Nephron (organoid): Measurements from ENCODE around the gene TXNIP.

Experiments used
- H3K27ac Mint-ChIP-seq, 3 experiments: 2 replicates each; pipeline ENCODE4 v1.8.0; 2020; ENCODE audit warnings: mixed read lengths in 3 of 3, mild to moderate bottlenecking in 2 of 3, moderate library complexity in 1 of 3
- H3K27me3 Mint-ChIP-seq: 2 replicates; pipeline ENCODE4 v1.8.0; 2021; ENCODE audit warnings: low read depth, mild to moderate bottlenecking, moderate library complexity, mixed read lengths
- H3K36me3 Mint-ChIP-seq: 2 replicates; pipeline ENCODE4 v1.8.0; 2020; ENCODE audit warnings: low read depth, mixed read lengths
- H3K4me1 Mint-ChIP-seq: 2 replicates; pipeline ENCODE4 v1.8.0; 2020; ENCODE audit warnings: mixed read lengths
- H3K4me3 Mint-ChIP-seq, 3 experiments: 2 replicates each; pipeline ENCODE4 v1.8.0; 2020; ENCODE audit warnings: mild to moderate bottlenecking in 3 of 3, mixed read lengths in 3 of 3, moderate library complexity in 2 of 3
- H3K9me3 Mint-ChIP-seq: 2 replicates; pipeline ENCODE4 v1.8.0; 2020; ENCODE audit warnings: mixed read lengths
- TF ChIP-seq, protein P1 (sequence below), 3 experiments: fragments of 200-600 bp; sonication (generic); IDR thresholded peaks; one replicate each; pipeline ENCODE4 v1.5.0; 2021; ENCODE audit warnings: antibody characterized with exemption in 3 of 3; ENCODE audit not compliant: unreplicated experiment in 3 of 3

The TXNIP gene

DNA sequence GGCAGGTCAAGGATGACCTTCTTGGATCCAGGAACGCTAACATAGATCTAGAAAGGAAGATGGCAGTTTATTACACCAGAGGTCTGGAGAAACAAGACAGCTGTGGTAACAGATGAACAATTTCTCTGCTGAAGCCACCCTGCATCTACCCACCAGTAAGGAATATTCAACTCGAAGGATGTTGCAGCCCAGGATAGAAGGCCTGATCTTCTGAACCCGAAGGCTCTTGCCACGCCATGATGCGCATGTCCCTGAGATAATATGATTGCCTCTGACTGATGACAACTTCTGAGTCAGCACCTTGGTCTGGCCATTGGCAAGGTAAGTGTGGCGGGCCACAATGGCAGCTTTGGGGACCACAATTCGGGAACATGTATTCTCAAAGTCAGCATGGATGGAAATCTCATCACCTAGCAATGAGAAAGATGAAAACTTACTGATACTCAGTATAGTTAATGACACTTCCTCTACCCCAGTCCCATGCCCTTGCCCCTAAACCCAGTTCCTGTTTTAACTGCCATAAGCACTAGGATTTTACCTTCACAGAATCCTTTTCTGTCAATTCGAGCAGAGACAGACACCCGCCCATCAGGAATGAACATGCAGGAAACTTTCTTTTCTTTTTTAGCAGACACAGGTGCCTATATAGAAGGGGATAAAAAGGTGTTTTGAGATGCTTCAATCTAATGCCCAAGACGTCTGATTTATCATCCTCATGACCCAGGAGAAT lies 1.8 kb downstream of the TXNIP start:
- H3K9me3 Mint-ChIP-seq: no peaks in the 10 kb centered on the region
- no peaks in the 10 kb centered on the region for H3K27me3 Mint-ChIP-seq
- peak overlapping the region; percentile 95 to 97 (median 95) for H3K27ac Mint-ChIP-seq
- TF ChIP-seq, protein P1, sequence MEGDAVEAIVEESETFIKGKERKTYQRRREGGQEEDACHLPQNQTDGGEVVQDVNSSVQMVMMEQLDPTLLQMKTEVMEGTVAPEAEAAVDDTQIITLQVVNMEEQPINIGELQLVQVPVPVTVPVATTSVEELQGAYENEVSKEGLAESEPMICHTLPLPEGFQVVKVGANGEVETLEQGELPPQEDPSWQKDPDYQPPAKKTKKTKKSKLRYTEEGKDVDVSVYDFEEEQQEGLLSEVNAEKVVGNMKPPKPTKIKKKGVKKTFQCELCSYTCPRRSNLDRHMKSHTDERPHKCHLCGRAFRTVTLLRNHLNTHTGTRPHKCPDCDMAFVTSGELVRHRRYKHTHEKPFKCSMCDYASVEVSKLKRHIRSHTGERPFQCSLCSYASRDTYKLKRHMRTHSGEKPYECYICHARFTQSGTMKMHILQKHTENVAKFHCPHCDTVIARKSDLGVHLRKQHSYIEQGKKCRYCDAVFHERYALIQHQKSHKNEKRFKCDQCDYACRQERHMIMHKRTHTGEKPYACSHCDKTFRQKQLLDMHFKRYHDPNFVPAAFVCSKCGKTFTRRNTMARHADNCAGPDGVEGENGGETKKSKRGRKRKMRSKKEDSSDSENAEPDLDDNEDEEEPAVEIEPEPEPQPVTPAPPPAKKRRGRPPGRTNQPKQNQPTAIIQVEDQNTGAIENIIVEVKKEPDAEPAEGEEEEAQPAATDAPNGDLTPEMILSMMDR (IDR thresholded peaks at IDR 0.05; ENCODE audit: unreplicated experiment in 3 of 3): no peak
- peaks cover 59% of the 10 kb centered on the region for H3K36me3 Mint-ChIP-seq
- H3K4me3 Mint-ChIP-seq: peak overlapping the region; percentile 90 to 96 (median 94)
- H3K4me1 Mint-ChIP-seq: peaks cover 57% of the 10 kb centered on the region

DNA sequence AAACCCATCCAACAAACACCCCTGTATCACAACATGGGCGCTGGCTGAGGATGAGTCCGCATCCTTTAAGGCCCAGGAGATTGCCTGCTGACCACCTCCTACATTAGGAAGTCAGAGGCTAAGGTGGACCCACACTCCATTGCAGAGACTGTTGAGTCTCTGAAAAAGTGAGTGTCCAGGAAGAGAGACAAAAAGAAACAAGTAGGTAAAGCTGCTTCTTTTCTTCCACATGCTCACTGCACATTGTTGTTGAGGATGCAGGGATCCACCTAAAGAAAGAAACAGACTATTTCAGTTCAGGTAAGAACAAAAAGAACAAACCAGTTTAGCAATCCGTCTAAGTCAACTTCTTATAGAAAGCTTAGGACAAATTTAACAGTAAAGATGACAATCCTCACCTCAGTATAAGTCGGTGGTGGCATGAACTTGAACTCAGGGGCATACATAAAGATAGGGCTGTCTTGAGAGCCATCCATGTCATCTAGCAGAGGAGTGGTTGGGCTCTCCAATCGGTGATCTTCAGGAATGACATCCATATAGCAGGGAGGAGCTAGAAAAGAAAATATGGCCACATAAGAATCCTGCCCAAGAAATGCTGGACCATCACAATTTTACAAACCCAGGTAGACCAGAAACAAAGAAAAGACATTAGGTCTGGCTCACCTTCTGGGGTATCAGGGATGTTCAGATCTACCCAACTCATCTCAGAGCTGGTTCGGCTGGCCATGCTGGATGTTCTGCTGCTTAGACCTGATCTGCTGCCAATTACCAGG lies 2.6 kb downstream of the TXNIP start:
- TF ChIP-seq, protein P1 (IDR thresholded peaks at IDR 0.05; ENCODE audit: unreplicated experiment in 3 of 3): no peak
- Mint-ChIP-seq H3K27ac (peak overlapping the region; percentile 95 to 97 (median 95)), H3K9me3 (no peaks in the 10 kb centered on the region), H3K4me1 (peaks cover 51% of the 10 kb centered on the region), H3K4me3 (peak overlapping the region; percentile 90 to 96 (median 94)), H3K36me3 (peaks cover 59% of the 10 kb centered on the region), H3K27me3 (no peaks in the 10 kb centered on the region)

DNA sequence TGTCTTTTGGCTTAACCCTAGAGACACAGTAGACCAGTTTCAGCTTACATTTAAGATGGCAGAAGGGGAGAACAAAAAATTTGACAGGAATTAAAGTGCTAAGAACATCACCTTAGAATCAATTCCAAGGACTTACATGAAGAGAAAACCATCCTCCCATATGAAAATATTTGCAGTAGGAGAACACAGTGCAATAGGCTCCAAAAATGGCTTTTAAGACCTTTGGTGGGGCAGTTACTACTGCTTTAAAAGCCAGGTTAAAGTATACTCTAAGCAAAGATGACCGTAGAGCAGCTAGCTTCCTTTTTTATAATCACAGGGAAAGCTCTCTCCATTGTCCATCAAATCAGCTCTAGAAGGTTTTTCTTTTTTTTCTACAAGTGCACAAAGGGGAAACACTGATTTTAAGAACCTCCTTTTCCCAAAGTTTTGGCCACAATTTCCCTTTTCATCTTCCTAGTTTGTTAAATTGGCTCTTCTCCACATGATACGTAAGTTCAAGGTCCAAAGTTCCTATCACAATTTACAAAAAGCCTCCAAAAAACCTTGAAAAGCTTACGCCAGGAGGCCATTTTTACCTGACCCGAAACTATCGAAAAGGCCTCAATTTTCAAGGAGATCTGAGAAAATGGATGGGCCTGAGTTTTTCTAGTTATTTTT lies 3.3 kb downstream of the TXNIP start:
- Mint-ChIP-seq H3K27ac (peak overlapping the region; percentile 95 to 97 (median 95)), H3K9me3 (no peaks in the 10 kb centered on the region), H3K4me1 (peaks cover 54% of the 10 kb centered on the region), H3K4me3 (peak overlapping the region; percentile 90 to 96 (median 94)), H3K27me3 (no peaks in the 10 kb centered on the region), H3K36me3 (peaks cover 59% of the 10 kb centered on the region)
- TF ChIP-seq, protein P1 (IDR thresholded peaks at IDR 0.05; ENCODE audit: unreplicated experiment in 3 of 3): no peak

DNA sequence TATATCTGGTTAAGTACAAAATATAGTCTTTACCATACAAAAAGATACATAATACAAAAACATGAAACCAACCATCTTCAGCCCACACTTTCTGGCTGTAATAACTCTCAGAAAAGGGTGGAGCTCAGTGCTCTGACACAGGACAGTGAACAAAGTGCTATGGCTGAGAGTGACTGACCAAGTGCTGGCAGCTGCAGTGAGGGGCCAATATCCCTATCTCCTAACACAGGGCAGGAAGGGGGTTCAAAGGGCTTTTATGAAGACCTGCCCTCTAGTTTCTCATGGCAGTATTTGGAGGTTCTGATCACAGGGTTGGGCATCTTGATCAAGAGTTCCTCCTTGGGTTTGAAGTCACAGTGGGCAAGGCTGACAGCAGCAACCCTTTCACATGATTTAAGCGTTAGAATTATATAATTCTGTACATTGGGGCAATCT lies 3.9 kb downstream of the TXNIP start:
- Mint-ChIP-seq H3K4me1 (peaks cover 49% of the 10 kb centered on the region), H3K4me3 (peak overlapping the region; percentile 90 to 96 (median 94)), H3K9me3 (no peaks in the 10 kb centered on the region), H3K27me3 (no peaks in the 10 kb centered on the region), H3K27ac (peak overlapping the region; percentile 66 to 97 (median 95)), H3K36me3 (peaks cover 59% of the 10 kb centered on the region)
- TF ChIP-seq, protein P1 (IDR thresholded peaks at IDR 0.05; ENCODE audit: unreplicated experiment in 3 of 3): no peak

DNA sequence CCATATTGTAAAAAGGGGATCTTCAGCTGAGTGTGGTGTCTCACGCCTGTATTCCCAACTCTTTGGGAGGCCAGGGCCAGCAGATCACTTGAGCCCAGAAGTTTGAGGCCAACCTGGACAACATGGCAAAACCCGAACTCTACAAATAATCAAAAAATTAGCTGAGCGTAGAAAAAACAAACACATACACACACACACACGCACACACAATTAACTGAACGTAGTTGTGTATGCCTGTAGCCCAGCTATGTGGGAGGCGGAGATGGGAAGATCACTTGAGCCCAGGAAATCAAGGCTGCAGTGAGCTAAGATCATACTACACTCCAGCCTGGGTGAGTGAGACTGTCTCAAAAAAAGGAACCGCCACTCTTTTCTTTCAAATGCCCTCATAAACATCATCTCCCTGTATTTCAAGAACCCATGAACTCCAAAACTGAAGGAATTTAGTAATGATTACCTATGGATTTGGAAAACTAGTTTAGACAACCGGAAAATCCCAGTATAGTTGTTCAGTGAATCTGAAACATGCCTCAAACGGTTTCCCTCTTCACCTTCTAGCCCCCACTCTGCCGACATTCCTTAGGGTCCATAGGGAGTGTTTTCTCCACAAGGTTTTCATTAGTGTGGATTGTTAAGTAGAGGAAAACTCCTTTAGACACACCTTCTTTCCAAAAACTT lies 4.5 kb downstream of the TXNIP start:
- H3K4me3 Mint-ChIP-seq: peak overlapping the region; percentile 90 to 96 (median 94)
- H3K27ac Mint-ChIP-seq: peak overlapping the region; percentile 86 to 97 (median 95)
- H3K9me3 Mint-ChIP-seq: no peaks in the 10 kb centered on the region
- no peaks in the 10 kb centered on the region for H3K27me3 Mint-ChIP-seq
- peaks cover 45% of the 10 kb centered on the region for H3K4me1 Mint-ChIP-seq
- TF ChIP-seq, protein P1 (IDR thresholded peaks at IDR 0.05; ENCODE audit: unreplicated experiment in 3 of 3): no peak
- peaks cover 59% of the 10 kb centered on the region for H3K36me3 Mint-ChIP-seq
